Heart left ventricle (tissue), 16 donors: ENCODE data around the gene ESPL1. TPM values are rescaled to one million over a fixed set of nuclear protein-coding genes. Genes with fewer than 3 reads are reported as not detected.

Experiments used
- ATAC-seq, 4 donors: fragments of 200-7000 bp; cut with Tn5 transposase; one replicate each; pipeline ENCODE4 v1.9.1; 2020 to 2022; ENCODE audit warnings: moderate library complexity in 4 of 4, mild to moderate bottlenecking in 3 of 4, moderate number of reproducible peaks in 1 of 4
- DNase-seq, 5 donors: peaks; one replicate each; pipeline ENCODE4 v3.0.0-alpha.2; 2020
- H3K27ac ChIP-seq, 12 donors: fragments of 200-600 bp; sonication (generic) in 4 of 12; one replicate each; pipeline versions ENCODE4 v1.5.0 to v1.8.0; 2016 to 2022; ENCODE audit warnings: mild to moderate bottlenecking in 2 of 12
- H3K27me3 ChIP-seq, 9 donors: fragments of 200-600 bp; sonication (generic) in 2 of 9; one replicate each; pipeline versions ENCODE4 v1.5.1 to v1.8.0; 2016 to 2022; ENCODE audit warnings: mild to moderate bottlenecking in 3 of 9
- H3K36me3 ChIP-seq, 9 donors: fragments of 200-600 bp; sonication (generic) in 2 of 9; one replicate each; pipeline versions ENCODE4 v1.5.0 to v1.8.0; 2018 to 2022; ENCODE audit warnings: mild to moderate bottlenecking in 2 of 9
- H3K4me1 ChIP-seq, 12 donors: fragments of 200-600 bp; sonication (generic) in 4 of 12; one replicate each; pipeline versions ENCODE4 v1.5.0 to v1.8.0; 2016 to 2022; ENCODE audit warnings: mild to moderate bottlenecking in 3 of 12
- H3K4me3 ChIP-seq, 12 donors: fragments of 200-600 bp; sonication (generic) in 4 of 12; one replicate each; pipeline versions ENCODE4 v1.5.0 to v1.8.0; 2017 to 2022; ENCODE audit warnings: mild to moderate bottlenecking in 9 of 12, moderate library complexity in 4 of 12
- H3K9me3 ChIP-seq, 12 donors: fragments of 200-600 bp; sonication (generic) in 4 of 12; one replicate each; pipeline versions ENCODE4 v1.5.0 to v1.8.0; 2016 to 2022; ENCODE audit warnings: mild to moderate bottlenecking in 1 of 12
- CTCF ChIP-seq, 12 donors: fragments of 200-600 bp; sonication (generic) in 4 of 12; IDR thresholded peaks; one replicate each; pipeline versions ENCODE4 v1.5.0 to v1.8.0; 2018 to 2022; ENCODE audit warnings: antibody characterized with exemption in 12 of 12, mild to moderate bottlenecking in 5 of 12
- POLR2A ChIP-seq, 2 donors: fragments of 450-650 bp; IDR thresholded peaks; one replicate each; pipeline ENCODE4 v1.6.1; 2017; ENCODE audit warnings: antibody characterized with exemption in 2 of 2, mild to moderate bottlenecking in 2 of 2, moderate library complexity in 2 of 2
- WGBS, 4 donors: extraction: QIAGEN DNeasy Blood & Tissue Kit in 2 of 4; methylation state at CpG; one replicate each; pipeline versions ENCODE4 v1.1.5 to v1.1.7; 2013 to 2018; 5-methylcytosine and 5-hydroxymethylcytosine counted together
- intact Hi-C, 10 donors: fragments of 100-400 bp; cut with DNase I; formaldehyde crosslinking; loops; one replicate each; pipeline versions ENCODE4 v1.11.1 to v1.14.2; 2022
- polyA plus RNA-seq, 2 donors: library from polyadenylated mRNA; stranded (reverse); fragments of 200-250 nt; gene quantifications; one replicate each; pipeline ENCODE4 v1.2.3, GENCODE V29; 2013
- total RNA-seq, 9 donors: library from RNA; depleted of rRNA in 2 of 9; stranded (reverse); fragments of >200 nt in 2 of 9; fragmentation: NEBNext Ultra II Directional in 3 of 9; extraction: Animal tissue kit (Norgen Biotek cat#: 25700) in 3 of 9; gene quantifications; one replicate each; pipeline versions ENCODE4 v1.1.0 to v1.2.4, GENCODE V29; 2016 to 2023
- donor health status: ischemic (EF 13 %, LVEDD 7.1; RV severe dilation, severe dysfunction).
- donor health status: healthy with polysubstance abuse.
- donor health status: DM: no; HTN: yes; CAD: no.
- donor health status: DM: no; HTN: no; CAD: no.
- donor health status: ischemic (EF 25% LVEDD 6.9; RV normal size, moderate dysfunction).
- donor health status: ischemic (EF 25% LVEDD 5.7; RV mildly dilated, moderate dysfunction).
- donor health status: healthy.
- donor health status: DM: yes; HTN: yes; CAD: no.
- donor health status: ischemic (EF 35%, LVEDD 5.7; RV mildly dilated, moderate dysfunction).
- donor health status: nonischemic (EF 11% LVEDD 7.7; RV severe dilation, severe dysfunction).
- donor health status: DM: yes; HTN: yes; CAD: no.
- donor health status: PGD.
- donor health status: ischemic (EF 29% LVEDD 5.4; RV normal size, mild dysfunction).
- donor health status: nonischemic (EF 23%, LVEDD 6.1; RV moderate dilation, normal function).

ESPL1 gene
- total and polyA plus RNA-seq, 11 donors: 0.06 to 6.1 (median 0.38) TPM

- intact Hi-C loops: loop anchor here in 8 of 10 donors (1.0 to 10.0 kb wide), 4 partner anchors 25 to 187 kb away; partner anchors contain the start of genes NPFF (in 6 of the 8), TARBP2 (in 6 of the 8) and PFDN5 (in 1 of the 8)
- H3K36me3 ChIP-seq: peaks cover 0 to 38% (median 31%) of the 10 kb centered on the region in 9 donors
- no peaks in the 10 kb centered on the region for H3K27me3 ChIP-seq
- 36 to 42% (median 38%) methylated on average over 10 of the region's 10 CpGs for WGBS, 4 donors
- H3K9me3 ChIP-seq: no peaks in the 10 kb centered on the region
- H3K27ac ChIP-seq: peak overlapping the region; percentile 86 to 96 (median 92)
- TF ChIP-seq CTCF (IDR thresholded peaks at IDR 0.05): no peak
- TF ChIP-seq POLR2A (IDR thresholded peaks at IDR 0.05): no peak
- peak overlapping the region; percentile 41 to 97 (median 78) for H3K4me3 ChIP-seq
- peaks cover 0 to 38% (median 30%) of the 10 kb centered on the region in 12 donors for H3K4me1 ChIP-seq
- no peak for ATAC-seq
- no peak for DNase-seq
Measured at GRCh38 chr12:53320352-53321195, 52.5 kb downstream of the ESPL1 start.

- intact Hi-C loops: loop anchor here (1.0 to 10.0 kb wide), 9 partner anchors 21 to 185 kb away; partner anchors contain the start of genes TARBP2 (in 8 of the 10), NPFF (in 6 of the 10) and SP1 (in 1 of the 10)
Measured at GRCh38 chr12:53324113-53324778, 56.1 kb downstream of the ESPL1 start.

GRCh38 chr12:53324779-53325510 lies 56.8 kb downstream of the ESPL1 start:
- intact Hi-C loops: loop anchor here (1.0 to 10.0 kb wide), 10 partner anchors 20 to 184 kb away; partner anchors contain the start of genes TARBP2 (in 8 of the 10), NPFF (in 6 of the 10) and SP1 (in 1 of the 10)

More at GRCh38 chr12:53324113-53324778, 56.1 kb downstream of the ESPL1 start:
- Histone ChIP-seq H3K36me3 (peaks cover 0 to 6% (median 2%) of the 10 kb centered on the region in 9 donors), H3K27me3 (no peaks in the 10 kb centered on the region), H3K9me3 (no peaks in the 10 kb centered on the region), H3K27ac (peak overlapping the region; percentile 72 to 97 (median 92)), H3K4me3 (peak overlapping the region; percentile 60 to 87 (median 70)), H3K4me1 (peaks cover 0 to 45% (median 32%) of the 10 kb centered on the region in 12 donors)
- TF ChIP-seq CTCF (IDR thresholded peaks at IDR 0.05): no peak
- no peak for TF ChIP-seq POLR2A (IDR thresholded peaks at IDR 0.05)
- 27 to 47% (median 40%) methylated on average over 25 to 28 of the region's 28 CpGs for whole genome bisulfite sequencing, 4 donors
- DNase-seq (peak in 4 of 5 donors; percentile 25 to 67 (median 38)), ATAC-seq (no peak)

More at GRCh38 chr12:53324779-53325510, 56.8 kb downstream of the ESPL1 start:
- H3K9me3 ChIP-seq: no peaks in the 10 kb centered on the region
- peaks cover 0 to 2% (median 0%) of the 10 kb centered on the region in 9 donors for H3K36me3 ChIP-seq
- no peaks in the 10 kb centered on the region for H3K27me3 ChIP-seq
- TF ChIP-seq CTCF (IDR thresholded peaks at IDR 0.05): peak; percentile 71 to 98 (median 86)
- peak in 1 of 2 donors; percentile 97 for TF ChIP-seq POLR2A (IDR thresholded peaks at IDR 0.05)
- peak; percentile 94 to 97 (median 95) for DNase-seq
- peak; percentile 74 to 87 (median 84) for ATAC-seq
- H3K4me1 ChIP-seq: peaks cover 0 to 42% (median 31%) of the 10 kb centered on the region in 12 donors
- peak overlapping the region; percentile 72 to 97 (median 92) for H3K27ac ChIP-seq
- 0 to 2% (median 0%) methylated on average over 21 to 69 of the region's 69 CpGs for WGBS, 4 donors
- H3K4me3 ChIP-seq: peak overlapping the region; percentile 60 to 87 (median 70)
